Stomach (tissue), 4 donors: ENCODE results near the gene CACNG5.

Source experiments
- CTCF ChIP-seq, 7 experiments: fragments of 450-650 bp in 4 of 7; fragments of 200-600 bp in 3 of 7; sonication (generic) in 3 of 7; IDR thresholded peaks; one replicate each; pipeline ENCODE4 v1.5.1; 2016 to 2019; ENCODE audit warnings: antibody characterized with exemption in 7 of 7, control low read depth in 2 of 7, mild to moderate bottlenecking in 1 of 7
- EP300 ChIP-seq: sonication (generic); formaldehyde crosslinking; IDR thresholded peaks from one replicate; pipeline ENCODE4 v1.6.1; 2017; ENCODE audit warnings: antibody characterized with exemption
- POLR2A ChIP-seq, 4 donors: fragments of 450-650 bp; IDR thresholded peaks; one replicate each; pipeline ENCODE4 v1.6.1; 2016; ENCODE audit warnings: antibody characterized with exemption in 4 of 4, control low read depth in 2 of 4, mild to moderate bottlenecking in 1 of 4, moderate library complexity in 1 of 4
- POLR2AphosphoS5 ChIP-seq, 3 donors: sonication (generic); formaldehyde crosslinking; IDR thresholded peaks; one replicate each; pipeline ENCODE4 v1.6.1; 2016; ENCODE audit warnings: antibody characterized with exemption in 3 of 3

- TF ChIP-seq CTCF (IDR thresholded peaks at IDR 0.05) (no peak), EP300 (no peak), POLR2AphosphoS5 (IDR thresholded peaks at IDR 0.05) (no peak), POLR2A (IDR thresholded peaks at IDR 0.05) (no peak)
Observed at GRCh38 chr17:66859353-66859752, 24.4 kb downstream of the CACNG5 start.
